Type B pancreatic cell (in vitro differentiated cells): ENCODE results near the gene SLC35F1. TPM values are rescaled to one million over a fixed set of nuclear protein-coding genes. Genes with fewer than 3 reads are reported as not detected.

Experiments used
- DNase-seq: peaks from one replicate; pipeline ENCODE4 v3.0.0; 2021; ENCODE audit warnings: mixed read lengths; ENCODE audit not compliant: unreplicated experiment; ENCODE audit errors: extremely low spot score
- H3K27ac Mint-ChIP-seq: 2 replicates; pipeline ENCODE4 v1.8.0; 2021; ENCODE audit warnings: mild to moderate bottlenecking, mixed read lengths
- H3K27me3 Mint-ChIP-seq: 2 replicates; pipeline ENCODE4 v1.8.0; 2021; ENCODE audit warnings: mixed read lengths
- H3K36me3 Mint-ChIP-seq: 2 replicates; pipeline ENCODE4 v1.8.0; 2021; ENCODE audit warnings: mixed read lengths
- H3K4me1 Mint-ChIP-seq: one replicate; pipeline ENCODE4 v1.8.0; 2021; ENCODE audit warnings: mixed read lengths; ENCODE audit not compliant: unreplicated experiment
- H3K4me3 Mint-ChIP-seq: 2 replicates; pipeline ENCODE4 v1.8.0; 2021; ENCODE audit warnings: mild to moderate bottlenecking, mixed read lengths
- H3K9me3 Mint-ChIP-seq: 2 replicates; pipeline ENCODE4 v1.8.0; 2021; ENCODE audit warnings: mixed read lengths
- total RNA-seq: library from RNA; stranded (reverse); gene quantifications from 2 replicates; pipeline ENCODE4 v1.2.1, GENCODE V29; 2021; ENCODE audit warnings: low replicate concordance
- TF ChIP-seq, protein P1 (sequence below): fragments of 200-600 bp; sonication (generic); conservative IDR thresholded peaks from 2 replicates; pipeline ENCODE4 v1.5.0; 2021; ENCODE audit warnings: antibody characterized with exemption, mild to moderate bottlenecking

SLC35F1 gene
- total RNA-seq, 1 donor from 2014 or later = 6.1 TPM

DNA sequence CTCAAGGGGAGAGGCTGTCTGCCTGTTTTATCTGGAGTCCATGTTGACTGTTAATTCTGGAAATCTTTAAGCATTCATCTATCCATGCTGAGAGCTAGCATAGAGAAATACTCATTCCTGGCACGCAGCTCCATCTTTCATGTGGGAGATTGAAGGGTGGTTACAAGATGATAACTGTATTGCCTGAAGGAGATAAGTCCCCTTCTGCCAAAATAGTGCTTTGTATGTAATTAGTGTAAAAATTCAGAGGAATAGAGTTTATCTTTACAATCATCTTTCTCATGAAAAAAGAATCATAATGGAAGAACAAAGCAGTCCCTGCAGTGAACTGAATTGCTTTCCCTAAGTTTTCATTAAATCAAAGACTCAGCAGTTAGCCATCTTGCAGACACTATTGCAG lies 256.5 kb downstream of the SLC35F1 start:
- Mint-ChIP-seq H3K27ac (no peak overlapping the region), H3K4me3 (no peak overlapping the region), H3K27me3 (no peaks in the 10 kb centered on the region), H3K36me3 (no peaks in the 10 kb centered on the region), H3K4me1 (no peaks in the 10 kb centered on the region), H3K9me3 (no peaks in the 10 kb centered on the region)
- no peak for DNase-seq
- TF ChIP-seq, protein P1, sequence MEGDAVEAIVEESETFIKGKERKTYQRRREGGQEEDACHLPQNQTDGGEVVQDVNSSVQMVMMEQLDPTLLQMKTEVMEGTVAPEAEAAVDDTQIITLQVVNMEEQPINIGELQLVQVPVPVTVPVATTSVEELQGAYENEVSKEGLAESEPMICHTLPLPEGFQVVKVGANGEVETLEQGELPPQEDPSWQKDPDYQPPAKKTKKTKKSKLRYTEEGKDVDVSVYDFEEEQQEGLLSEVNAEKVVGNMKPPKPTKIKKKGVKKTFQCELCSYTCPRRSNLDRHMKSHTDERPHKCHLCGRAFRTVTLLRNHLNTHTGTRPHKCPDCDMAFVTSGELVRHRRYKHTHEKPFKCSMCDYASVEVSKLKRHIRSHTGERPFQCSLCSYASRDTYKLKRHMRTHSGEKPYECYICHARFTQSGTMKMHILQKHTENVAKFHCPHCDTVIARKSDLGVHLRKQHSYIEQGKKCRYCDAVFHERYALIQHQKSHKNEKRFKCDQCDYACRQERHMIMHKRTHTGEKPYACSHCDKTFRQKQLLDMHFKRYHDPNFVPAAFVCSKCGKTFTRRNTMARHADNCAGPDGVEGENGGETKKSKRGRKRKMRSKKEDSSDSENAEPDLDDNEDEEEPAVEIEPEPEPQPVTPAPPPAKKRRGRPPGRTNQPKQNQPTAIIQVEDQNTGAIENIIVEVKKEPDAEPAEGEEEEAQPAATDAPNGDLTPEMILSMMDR = no peak

DNA sequence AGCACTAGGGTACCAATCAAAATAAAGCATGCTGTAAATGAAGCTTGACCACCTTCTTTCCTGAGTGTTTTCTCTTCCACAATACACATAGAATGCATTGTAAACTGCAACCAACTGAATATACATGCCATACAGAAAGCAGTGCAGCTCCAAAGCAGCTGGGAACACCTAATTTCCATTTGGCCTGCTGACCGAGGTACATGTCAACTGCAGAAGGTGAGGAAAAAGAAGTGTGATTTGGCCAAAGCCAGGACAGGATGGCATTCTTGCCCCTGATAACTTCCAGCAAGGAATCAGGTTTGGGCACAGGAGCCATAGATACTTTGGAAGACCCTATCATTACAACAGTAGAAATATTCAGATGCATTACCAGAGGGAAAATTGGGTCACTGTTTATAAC lies 258.4 kb downstream of the SLC35F1 start:
- Mint-ChIP-seq H3K36me3 (no peaks in the 10 kb centered on the region), H3K27ac (no peak overlapping the region), H3K4me1 (no peaks in the 10 kb centered on the region), H3K27me3 (no peaks in the 10 kb centered on the region), H3K9me3 (no peaks in the 10 kb centered on the region), H3K4me3 (no peak overlapping the region)
- no peak for DNase-seq
- TF ChIP-seq, protein P1 = no peak

DNA sequence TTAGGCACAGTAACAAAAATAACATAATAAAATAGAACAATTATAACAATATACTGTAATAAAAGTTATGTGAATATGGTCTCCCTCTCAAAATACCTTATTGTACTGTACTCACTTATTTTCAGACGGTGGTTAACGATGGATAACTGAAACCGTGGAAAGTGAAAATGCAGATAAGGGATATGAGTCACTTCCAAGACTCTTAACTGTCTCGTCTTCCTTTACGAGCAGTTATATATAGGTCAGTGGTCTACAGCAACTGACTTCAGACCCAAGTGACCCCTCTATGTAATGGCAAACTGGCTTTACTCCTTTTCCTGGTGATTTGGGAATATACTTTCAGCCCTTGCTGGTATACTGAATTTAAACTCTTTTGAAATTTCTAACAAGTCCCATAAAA lies 261.4 kb downstream of the SLC35F1 start:
- Mint-ChIP-seq H3K27me3 (no peaks in the 10 kb centered on the region), H3K4me3 (no peak overlapping the region), H3K4me1 (no peaks in the 10 kb centered on the region), H3K9me3 (no peaks in the 10 kb centered on the region), H3K27ac (no peak overlapping the region), H3K36me3 (no peaks in the 10 kb centered on the region)
- TF ChIP-seq, protein P1 = no peak
- DNase-seq = no peak

DNA sequence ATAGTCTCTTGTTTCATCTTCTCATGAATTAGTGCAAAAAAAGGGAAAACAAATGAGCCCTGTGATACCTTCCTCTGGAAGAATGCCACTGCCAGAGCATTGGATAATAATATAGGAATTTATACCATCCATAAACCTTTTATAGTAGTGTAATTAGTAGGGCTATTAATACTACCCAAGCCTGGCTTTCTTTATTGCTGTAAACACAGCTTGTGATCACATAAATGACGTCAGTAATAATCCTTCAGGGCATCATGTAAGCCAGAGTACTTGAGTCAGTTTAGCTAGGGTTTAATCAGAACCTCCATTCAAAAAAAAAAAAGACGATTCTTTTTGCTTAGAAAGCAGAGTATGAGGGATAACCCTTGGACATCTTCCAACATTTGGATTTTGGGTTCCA lies 264.8 kb downstream of the SLC35F1 start:
- TF ChIP-seq, protein P1 = no peak
- no peaks in the 10 kb centered on the region for H3K27me3 Mint-ChIP-seq
- no peak overlapping the region for H3K4me3 Mint-ChIP-seq
- H3K9me3 Mint-ChIP-seq = peaks cover 5% of the 10 kb centered on the region
- no peak for DNase-seq
- no peaks in the 10 kb centered on the region for H3K4me1 Mint-ChIP-seq
- H3K36me3 Mint-ChIP-seq = no peaks in the 10 kb centered on the region
- H3K27ac Mint-ChIP-seq = no peak overlapping the region

DNA sequence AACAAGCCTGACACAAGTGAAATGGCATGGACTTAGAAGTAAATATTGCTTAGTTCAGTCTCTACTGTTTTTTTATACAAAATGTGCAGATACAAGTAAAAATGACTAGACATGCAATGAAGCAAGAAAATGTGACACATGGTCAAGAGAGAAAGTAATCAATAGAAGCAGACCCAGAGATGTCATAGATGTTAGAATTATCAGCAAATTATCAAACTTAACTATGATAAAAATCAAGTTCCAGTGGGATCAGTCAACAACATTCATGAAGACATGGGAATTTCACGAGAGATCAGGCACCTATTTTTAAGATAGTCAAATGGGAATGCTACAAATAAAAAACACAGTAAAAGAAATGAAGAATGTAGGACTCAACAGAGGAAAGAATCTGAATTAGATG lies 267.0 kb downstream of the SLC35F1 start:
- H3K9me3 Mint-ChIP-seq = peaks cover 5% of the 10 kb centered on the region
- TF ChIP-seq, protein P1 = no peak
- H3K4me1 Mint-ChIP-seq = no peaks in the 10 kb centered on the region
- no peak for DNase-seq
- no peak overlapping the region for H3K27ac Mint-ChIP-seq
- H3K27me3 Mint-ChIP-seq = no peaks in the 10 kb centered on the region
- no peaks in the 10 kb centered on the region for H3K36me3 Mint-ChIP-seq
- H3K4me3 Mint-ChIP-seq = no peak overlapping the region

DNA sequence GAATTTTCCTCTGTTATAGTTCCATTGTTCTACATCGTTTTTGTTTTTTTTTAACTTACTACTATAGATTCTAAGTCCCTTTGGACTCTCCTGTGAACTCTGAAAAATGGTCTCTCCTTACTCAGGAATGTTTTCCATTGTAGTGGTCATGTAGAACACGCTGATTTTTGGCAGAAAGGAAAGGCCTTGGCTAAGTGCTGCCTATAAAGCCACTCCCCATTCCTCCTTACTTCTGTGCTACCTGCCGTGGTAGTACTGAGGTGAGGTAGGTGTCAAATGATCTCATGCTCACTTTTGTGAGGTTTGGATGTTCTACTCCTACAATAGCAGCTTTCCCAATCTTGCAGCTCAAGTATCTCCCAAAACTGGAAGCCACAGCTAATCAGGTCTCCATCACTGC lies 270.7 kb downstream of the SLC35F1 start:
- TF ChIP-seq, protein P1 = no peak
- no peak for DNase-seq
- H3K9me3 Mint-ChIP-seq = peaks cover 5% of the 10 kb centered on the region
- peaks cover 3% of the 10 kb centered on the region for H3K27me3 Mint-ChIP-seq
- H3K36me3 Mint-ChIP-seq = no peaks in the 10 kb centered on the region
- no peak overlapping the region for H3K27ac Mint-ChIP-seq
- H3K4me3 Mint-ChIP-seq = no peak overlapping the region
- H3K4me1 Mint-ChIP-seq = no peaks in the 10 kb centered on the region
